ENCODE data around the gene SLC46A3.
"Not testable (repeated sequence)": the region's sequence is repeated elsewhere in the genome, so short reads cannot be mapped to it uniquely, and the experiment has no call there.

The SLC46A3 gene

DNA sequence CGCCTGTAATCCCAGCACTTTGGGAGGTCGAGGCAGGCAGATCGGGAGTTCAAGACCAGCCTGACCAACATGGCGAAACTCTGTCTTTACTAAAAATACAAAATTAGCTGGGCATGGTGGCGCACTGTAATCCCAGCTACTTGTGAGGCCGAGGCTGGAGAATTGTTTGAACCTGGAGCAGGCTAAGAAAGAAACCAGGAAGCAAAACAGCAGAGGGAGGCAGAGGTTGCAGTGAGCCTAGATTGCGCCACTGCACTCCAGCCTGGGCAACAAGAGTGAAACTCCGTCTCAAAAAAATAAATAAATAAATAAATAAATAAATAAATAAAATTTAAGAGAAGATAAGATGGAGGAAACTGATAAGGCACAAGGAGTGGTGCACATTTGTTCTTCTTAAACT lies 35.6 kb downstream of the SLC46A3 start:
- DNase-seq (ENCODE audit: low read depth in 3 of 3) = not testable (repeated sequence)

DNA sequence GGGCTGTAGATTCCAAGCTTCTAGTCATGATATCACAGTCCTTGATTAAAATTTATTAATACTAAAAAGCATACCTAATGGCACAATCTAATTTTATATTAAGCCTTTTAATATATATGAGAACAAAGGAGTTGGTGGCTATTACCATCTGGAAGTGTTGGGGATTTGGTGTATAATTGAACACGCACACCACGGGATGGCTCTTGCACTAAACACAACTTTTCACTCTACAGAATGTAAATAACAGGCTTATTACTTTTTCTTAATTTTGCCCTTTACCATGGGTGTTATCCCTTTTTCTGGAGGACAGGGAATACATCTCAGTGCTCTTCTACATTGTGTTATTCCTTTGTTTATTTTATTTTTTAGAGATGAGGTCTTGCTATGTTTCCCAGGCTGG lies 38.2 kb downstream of the SLC46A3 start:
- DNase-seq (ENCODE audit: low read depth in 3 of 3) = no peak

DNA sequence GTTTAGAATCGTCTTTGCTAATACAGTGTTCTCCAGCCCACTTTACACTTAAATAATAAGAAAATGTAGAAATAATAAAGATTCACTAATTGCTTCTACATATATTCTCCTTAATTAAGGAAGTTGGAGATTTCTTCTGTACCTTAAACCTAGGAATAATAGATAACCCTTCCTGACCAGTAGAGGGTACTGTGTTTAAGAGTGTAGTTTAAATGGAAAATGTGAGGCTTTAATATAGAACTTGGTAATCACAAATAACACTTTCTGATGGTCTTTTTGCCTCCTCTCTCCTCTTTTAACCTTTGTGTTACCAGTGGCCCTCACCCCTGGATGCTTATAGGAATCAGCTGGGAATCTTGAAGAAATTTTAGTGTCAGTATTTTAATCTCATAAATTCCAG lies 39.1 kb downstream of the SLC46A3 start:
- no peak for DNase-seq (ENCODE audit: low read depth in 3 of 3)

DNA sequence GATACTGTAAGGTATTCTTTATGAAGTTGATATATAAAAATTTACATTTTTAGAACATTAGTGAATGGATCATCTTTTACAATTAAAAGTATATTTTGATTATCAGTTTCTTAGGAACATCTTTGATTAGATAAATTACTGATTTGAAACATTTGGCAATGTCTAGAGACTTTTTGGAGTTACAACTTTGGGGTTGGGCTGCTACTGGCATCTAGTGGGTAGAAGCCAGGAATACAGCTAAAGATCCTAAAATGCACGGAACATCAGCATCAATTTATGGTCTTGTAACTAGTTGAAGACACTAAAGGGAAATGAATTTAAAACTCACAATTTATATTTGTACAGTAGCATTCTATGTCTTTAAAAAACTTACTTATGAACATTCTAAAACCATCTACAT lies 40.0 kb downstream of the SLC46A3 start:
- no peak for DNase-seq (ENCODE audit: low read depth in 3 of 3)

DNA sequence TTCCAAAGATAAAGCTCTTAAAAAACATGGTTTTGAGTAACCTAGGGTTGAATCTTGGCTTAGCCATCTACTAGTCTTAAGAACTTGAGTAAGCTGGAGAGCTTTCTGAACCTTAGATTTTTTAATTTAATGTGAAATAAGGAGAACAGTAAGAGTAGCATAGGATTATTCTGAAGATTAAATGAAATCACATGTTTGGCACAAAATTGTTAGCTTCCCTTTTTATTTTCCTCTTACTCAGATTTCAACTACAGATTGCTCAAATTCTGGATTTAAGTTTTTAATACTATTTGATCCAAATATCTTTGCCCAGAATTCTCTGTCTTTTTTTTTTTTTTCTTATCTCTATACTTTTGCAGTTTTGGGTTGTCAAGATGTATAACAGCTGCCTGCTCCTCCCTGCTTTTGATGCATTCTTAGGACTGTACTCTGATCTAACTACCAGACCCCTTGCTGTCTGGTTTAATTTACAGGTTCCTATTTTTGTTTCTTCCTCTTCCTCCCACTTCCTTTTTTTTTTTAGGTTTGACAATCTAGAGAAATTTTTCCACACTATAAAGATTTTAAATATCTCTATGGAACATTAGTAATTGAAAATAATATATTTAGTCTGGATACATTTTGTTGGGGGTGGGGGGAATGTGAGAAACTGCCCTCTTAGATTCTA lies 47.5 kb downstream of the SLC46A3 start:
- DNase-seq (ENCODE audit: low read depth in 3 of 3) = no peak

DNA sequence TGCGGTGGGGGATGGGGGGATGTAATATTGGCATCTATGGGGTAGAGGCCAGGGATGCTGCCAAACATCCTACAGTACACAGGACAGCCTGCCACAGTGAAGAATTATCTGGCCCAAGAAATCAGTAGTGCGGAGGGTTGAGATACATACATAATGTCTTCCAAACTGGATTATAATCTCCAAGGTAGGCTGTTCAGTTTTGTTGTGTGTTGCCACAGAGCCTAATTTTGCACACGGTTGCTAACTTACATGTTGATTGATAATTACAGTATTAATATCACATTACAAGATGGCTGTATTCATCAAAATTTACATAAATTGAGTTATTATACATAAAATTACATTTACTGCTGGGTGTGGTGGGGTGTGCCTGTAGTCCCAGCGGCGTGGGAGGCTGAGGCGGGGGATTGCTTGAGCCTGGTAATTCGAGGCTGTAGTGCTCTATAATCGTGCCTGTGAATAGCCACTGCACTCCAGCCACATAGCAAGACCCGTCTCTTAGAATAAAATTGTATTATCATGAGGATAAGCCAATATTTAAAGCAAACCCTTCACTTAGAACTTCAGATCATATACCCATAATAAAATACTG lies 51.8 kb downstream of the SLC46A3 start:
- no peak for DNase-seq (ENCODE audit: low read depth in 3 of 3)

DNA sequence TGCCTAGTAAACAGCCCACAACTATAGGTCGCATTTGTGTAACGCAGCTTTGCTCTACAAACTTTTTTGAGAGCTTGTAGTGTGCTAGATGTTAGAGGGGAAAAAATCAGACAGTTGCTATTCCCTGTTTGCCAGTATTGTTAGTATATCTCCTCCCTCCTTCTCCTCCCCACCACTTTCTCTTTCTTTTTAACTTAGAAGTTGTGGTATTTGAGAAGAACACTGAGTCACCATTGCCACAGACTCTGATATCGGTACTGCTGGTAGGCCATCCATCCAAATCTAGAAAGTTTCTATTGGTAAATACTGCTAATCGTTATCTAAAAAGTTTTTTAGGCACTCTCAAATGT lies 59.2 kb downstream of the SLC46A3 start:
- no peak for DNase-seq (ENCODE audit: low read depth in 3 of 3)

DNA sequence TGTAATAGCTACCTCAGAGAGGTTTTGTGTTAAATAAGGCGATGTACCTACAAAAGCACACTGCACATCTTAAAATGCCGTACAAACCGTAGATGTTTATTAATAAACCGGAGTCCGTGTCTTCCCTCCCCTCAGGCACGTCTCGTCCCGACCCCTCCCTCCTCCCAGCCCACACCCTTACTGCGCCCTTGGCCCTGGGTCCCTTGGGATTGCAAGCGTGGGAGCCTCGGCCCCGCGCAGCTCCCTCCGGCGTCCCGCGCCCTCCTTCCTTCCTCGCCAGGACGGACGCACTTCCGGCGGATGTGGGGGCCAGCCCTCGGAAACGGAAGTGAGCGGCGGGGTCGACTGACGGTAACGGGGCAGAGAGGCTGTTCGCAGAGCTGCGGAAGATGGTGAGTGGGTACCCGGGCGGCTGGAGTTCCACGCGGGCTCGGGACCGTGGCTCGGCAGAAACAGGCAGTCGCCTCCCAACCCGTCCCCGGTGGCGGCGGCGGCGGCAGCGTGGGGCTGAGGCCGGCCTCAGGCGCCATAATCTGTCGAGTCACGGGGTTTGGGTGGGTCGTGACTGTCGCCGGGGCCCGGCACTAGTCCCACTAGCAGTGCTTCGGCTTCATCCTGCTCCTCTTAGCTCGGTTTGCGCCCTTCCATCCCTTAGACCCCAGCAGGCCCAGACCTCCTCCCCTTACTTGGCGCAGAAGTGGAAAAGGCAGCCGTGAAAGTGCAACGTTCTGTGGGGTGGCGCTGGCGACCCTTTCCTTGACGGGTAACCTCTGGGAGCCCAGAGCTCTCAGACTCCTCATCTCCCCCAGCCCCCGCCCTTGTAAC lies 59.8 kb downstream of the SLC46A3 start, which contains the start of gene POMP:
Gene POMP (plus strand): TSS at position 335 of the 825 bp plus-strand sequence. CDS start 55 bp downstream, at position 390.
- DNase-seq (ENCODE audit: low read depth in 3 of 3) = peak; percentile 89 to 92 (median 90)

DNA sequence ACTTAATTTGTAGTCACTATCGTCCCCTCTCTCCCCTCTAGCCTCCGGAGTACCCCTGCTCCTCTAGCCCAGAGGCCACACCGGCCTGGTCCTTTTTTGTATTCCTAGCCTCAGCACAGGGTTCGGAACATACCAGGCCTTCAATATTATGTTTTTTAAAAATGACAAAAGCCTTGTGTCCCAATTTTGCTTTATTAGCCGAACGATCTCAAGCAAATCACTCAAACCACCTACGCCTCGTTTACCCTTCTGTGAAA lies 60.3 kb downstream of the SLC46A3 start:
- no peak for DNase-seq (ENCODE audit: low read depth in 3 of 3)

DNA sequence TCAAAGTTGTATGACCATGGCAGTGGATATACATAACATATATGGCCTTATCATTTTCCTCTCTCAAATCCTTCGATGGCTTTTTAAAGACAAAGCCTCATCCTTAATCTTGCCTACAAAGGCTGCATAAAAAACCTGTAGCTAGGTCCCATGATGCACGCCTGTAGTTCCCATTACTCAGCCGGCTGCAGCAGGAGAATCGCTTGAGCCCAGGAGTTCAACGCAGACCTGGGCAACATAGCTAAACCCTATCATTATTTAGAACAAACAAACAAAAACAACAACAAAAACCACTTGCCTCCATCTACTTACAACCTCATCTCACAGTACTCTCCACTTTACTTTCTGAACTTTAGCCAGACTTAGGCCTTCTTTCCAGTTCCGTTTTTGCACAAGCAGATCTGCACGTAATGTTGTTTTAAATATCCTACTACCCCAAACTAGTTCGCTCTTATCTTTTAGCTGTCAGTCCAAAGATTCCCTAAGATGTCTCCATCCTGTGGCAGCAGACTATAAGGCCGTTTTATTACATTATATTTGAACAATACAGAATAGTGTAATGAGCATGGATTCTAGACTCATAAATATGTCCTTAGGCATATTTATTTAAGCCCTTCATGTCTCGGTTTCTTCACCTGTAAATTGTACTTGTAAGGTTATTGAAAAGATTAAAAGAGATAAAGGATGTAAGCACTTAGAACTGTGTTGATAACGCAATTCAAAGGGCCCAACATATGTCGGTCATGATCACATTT lies 60.8 kb downstream of the SLC46A3 start:
- DNase-seq (ENCODE audit: low read depth in 3 of 3) = no peak

DNA sequence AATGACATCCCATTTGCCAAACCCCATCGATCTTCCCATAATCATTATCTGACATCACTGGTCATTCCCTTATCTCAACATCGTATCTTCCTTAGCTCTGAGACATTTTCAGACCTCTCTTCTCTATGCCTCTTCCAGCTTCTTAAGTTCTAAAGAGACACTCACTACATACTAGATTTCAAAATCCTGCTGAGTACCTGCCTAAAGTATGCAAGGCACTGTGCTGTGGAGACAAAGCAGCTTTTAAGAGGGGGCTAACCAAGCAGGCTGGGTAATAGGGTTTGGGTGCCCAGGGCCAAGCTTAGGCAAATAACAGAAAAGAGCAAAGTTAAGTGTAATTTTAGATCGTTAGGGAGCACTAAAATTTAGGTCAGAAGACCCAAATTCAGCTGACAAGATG lies 63.2 kb downstream of the SLC46A3 start:
- no peak for DNase-seq (ENCODE audit: low read depth in 3 of 3)

DNA sequence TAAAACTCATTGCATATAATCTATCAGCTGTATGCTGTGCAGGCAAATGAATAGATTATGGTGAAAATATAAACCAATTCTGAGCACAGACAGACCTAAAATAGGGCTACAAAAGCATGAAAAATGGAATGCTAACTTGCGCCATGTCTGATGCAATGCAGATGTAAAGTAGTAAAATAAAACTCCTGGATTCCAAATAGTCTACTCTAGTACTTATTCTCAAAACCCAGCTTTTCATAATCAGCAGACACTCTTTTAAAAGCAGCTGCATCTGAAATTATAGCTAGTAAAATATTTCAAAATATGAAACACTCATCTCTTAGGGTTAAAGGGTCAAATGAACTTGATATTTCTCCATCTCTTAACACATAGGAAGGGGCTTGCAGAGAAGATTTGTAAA lies 64.5 kb downstream of the SLC46A3 start:
- DNase-seq (ENCODE audit: low read depth in 3 of 3) = no peak

DNA sequence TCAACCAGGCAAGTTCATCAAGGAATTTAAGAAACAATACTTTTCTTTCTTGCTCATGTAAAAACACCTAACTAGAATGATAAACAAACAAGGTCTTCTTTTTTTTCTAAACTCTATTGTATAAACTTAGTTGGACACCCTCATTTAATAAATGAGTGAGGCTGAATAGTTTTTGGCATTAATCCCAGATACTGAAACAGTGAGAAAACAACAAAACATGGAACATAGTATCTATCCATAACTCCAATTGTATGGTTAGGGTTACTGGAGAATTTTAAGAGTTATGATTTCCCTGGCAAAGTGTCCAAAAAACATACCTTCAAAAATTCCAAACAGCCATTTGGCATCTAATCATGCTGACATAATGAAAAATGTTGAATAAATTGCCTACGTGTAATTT lies 65.7 kb downstream of the SLC46A3 start:
- DNase-seq (ENCODE audit: low read depth in 3 of 3) = no peak

DNA sequence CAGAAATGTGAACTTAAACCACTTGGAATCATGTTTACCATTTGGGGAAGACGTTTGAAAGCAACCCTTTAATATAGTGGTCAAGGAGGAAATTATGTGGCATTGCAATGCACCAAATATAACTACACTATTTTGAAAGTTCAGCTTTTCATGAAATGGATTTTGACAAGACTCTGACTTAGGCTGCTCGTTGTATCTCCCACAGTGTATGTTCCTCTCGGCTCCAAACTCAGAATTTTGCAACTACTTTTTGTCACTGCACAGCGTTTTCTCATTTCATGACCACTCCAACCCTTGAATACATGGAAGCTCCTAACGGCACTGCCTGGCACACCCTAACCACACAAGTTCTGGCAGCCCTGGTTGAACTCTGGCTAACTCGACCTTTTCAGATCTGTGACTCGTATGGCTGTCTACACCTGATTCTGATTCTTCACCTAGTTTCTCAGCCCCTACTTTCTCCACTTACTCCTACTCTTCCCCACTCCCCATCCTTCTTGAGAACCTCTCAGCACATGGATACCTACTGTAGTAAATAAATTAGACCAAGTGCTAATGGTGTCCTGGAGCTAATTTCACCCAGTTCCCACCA lies 66.9 kb downstream of the SLC46A3 start:
- no peak for DNase-seq (ENCODE audit: low read depth in 3 of 3)

DNA sequence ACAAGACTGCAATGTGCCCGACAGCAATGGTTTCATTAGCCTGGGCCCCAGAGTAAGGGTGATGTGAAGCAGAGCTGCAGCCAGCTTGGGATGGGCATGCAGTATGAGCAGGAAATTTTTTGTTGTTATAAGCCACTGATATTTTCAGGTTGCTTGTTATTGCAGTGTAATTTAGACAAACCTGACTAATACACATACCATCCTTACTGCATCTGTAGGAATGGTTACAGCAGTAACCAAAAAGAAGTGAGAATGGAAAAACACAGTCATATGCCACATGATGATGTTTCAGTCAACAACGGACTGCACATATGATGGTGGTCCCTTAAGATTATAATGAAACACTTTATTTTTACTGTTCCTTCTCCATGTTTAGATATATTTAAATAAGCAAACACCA lies 68.5 kb downstream of the SLC46A3 start:
- DNase-seq (ENCODE audit: low read depth in 3 of 3) = no peak

Measured in stimulated activated CD4-positive, alpha-beta T cell treated with anti-CD3 and anti-CD28 coated beads, TNF-alpha, amount 100 ng/mL, for 24 hours (primary cell).